IMR-90 (cell line): ENCODE measurements around the gene FOSL2. TPM values are rescaled to one million over a fixed set of nuclear protein-coding genes. Genes with fewer than 3 reads are reported as not detected.

Source experiments
- ATAC-seq: fragments of 200-7000 bp; cut with Tn5 transposase; 2 replicates; pipeline ENCODE4 v1.9.1; 2020; ENCODE audit warnings: low read depth, mild to moderate bottlenecking, moderate library complexity
- BruUV-seq: library from RNA; stranded (reverse); fragments of 400-500 nt; replicated peaks from 2 replicates; lab custom pipeline; 2021; lab: Mats Ljungman, UMichigan
- CTCF ChIA-PET: fragments of 300-600 bp; formaldehyde crosslinking; extraction: SDS; loops from one replicate; lab custom pipeline; 2021; ENCODE audit warnings: antibody characterized with exemption; lab: Yijun Ruan, JAX
- POLR2A ChIA-PET: fragments of 300-600 bp; sonication (Branson Sonifier 250); formaldehyde crosslinking; loops from one replicate; lab custom pipeline; 2022; ENCODE audit warnings: antibody characterized with exemption; ENCODE audit not compliant: unreplicated experiment; lab: Charles Lee
- DNase-seq: peaks from one replicate; pipeline ENCODE4 v3.0.0; 2013
- H2AFZ ChIP-seq: replicated peaks from 2 replicates; pipeline ENCODE3; 2013; ENCODE audit warnings: low read length, mild to moderate bottlenecking; ENCODE audit not compliant: poor library complexity
- H2AK5ac ChIP-seq: 2 replicates; pipeline ENCODE4 v1.6.1; 2013; ENCODE audit warnings: low read depth, low read length, inconsistent platforms
- H2AK9ac ChIP-seq: replicated peaks from 2 replicates; pipeline ENCODE3; 2013; ENCODE audit warnings: mild to moderate bottlenecking, low read depth, low read length, moderate library complexity; ENCODE audit not compliant: poor library complexity
- H2BK120ac ChIP-seq: 2 replicates; pipeline ENCODE4 v1.6.1; 2013; ENCODE audit warnings: low read depth, low read length, inconsistent platforms
- H2BK15ac ChIP-seq: 3 replicates; pipeline ENCODE4 v1.6.1; 2013; ENCODE audit warnings: low read depth, low read length, inconsistent platforms
- H2BK20ac ChIP-seq: 2 replicates; pipeline ENCODE4 v1.6.1; 2013; ENCODE audit warnings: low read depth, mild to moderate bottlenecking, inconsistent platforms, low read length, moderate library complexity
- H2BK5ac ChIP-seq: 2 replicates; pipeline ENCODE4 v1.6.1; 2013; ENCODE audit warnings: mild to moderate bottlenecking, low read depth, low read length, inconsistent platforms; ENCODE audit not compliant: poor library complexity, severe bottlenecking
- H3K14ac ChIP-seq: replicated peaks from 2 replicates; pipeline ENCODE4 v1.6.1; 2013; ENCODE audit warnings: low read depth, low read length, inconsistent platforms
- H3K18ac ChIP-seq: 2 replicates; pipeline ENCODE4 v1.6.1; 2013; ENCODE audit warnings: low read depth, low read length, control low read depth
- H3K23ac ChIP-seq: 2 replicates; pipeline ENCODE4 v1.6.1; 2013; ENCODE audit warnings: low read depth, low read length, inconsistent platforms
- H3K27ac ChIP-seq: 2 replicates; pipeline ENCODE4 v1.5.1; 2013; ENCODE audit warnings: mild to moderate bottlenecking, control low read depth, low read length; ENCODE audit not compliant: insufficient read depth
- H3K27me3 ChIP-seq: 2 replicates; pipeline ENCODE4 v1.6.1; 2013; ENCODE audit warnings: low read length; ENCODE audit not compliant: control insufficient read depth, insufficient read depth
- H3K36me3 ChIP-seq: 2 replicates; pipeline ENCODE4 v1.6.1; 2013; ENCODE audit warnings: low read length, mixed read lengths; ENCODE audit not compliant: control insufficient read depth, insufficient read depth
- H3K4ac ChIP-seq: 2 replicates; pipeline ENCODE4 v1.6.1; 2013; ENCODE audit warnings: low read depth, low read length, inconsistent platforms
- H3K4me1 ChIP-seq: 2 replicates; pipeline ENCODE4 v1.6.1; 2013; ENCODE audit warnings: low read length, mixed read lengths; ENCODE audit not compliant: control insufficient read depth, insufficient read depth
- H3K4me2 ChIP-seq: 2 replicates; pipeline ENCODE4 v1.6.1; 2013; ENCODE audit warnings: low read depth, mild to moderate bottlenecking, control low read depth, low read length, moderate library complexity
- H3K4me3 ChIP-seq: 2 replicates; pipeline ENCODE4 v1.5.1; 2013; ENCODE audit warnings: low read depth, mild to moderate bottlenecking, control low read depth, low read length, moderate library complexity; ENCODE audit not compliant: insufficient read depth
- H3K56ac ChIP-seq: 2 replicates; pipeline ENCODE4 v1.6.1; 2013; ENCODE audit warnings: low read length, inconsistent platforms; ENCODE audit not compliant: insufficient read depth; ENCODE audit errors: extremely low read depth
- H3K79me1 ChIP-seq, 2 experiments: 2 replicates each; pipeline ENCODE4 v1.6.1; 2013; ENCODE audit warnings: low read length in 2 of 2, inconsistent platforms in 1 of 2, low read depth in 1 of 2
- H3K9ac ChIP-seq: 2 replicates; pipeline ENCODE4 v1.6.1; 2013; ENCODE audit warnings: low read depth, low read length, control low read depth
- H3K9me1 ChIP-seq: 2 replicates; pipeline ENCODE4 v1.6.1; 2013; ENCODE audit warnings: low read length, inconsistent platforms; ENCODE audit not compliant: insufficient read depth
- H3K9me3 ChIP-seq: 2 replicates; pipeline ENCODE4 v1.6.1; 2013; ENCODE audit warnings: low read length; ENCODE audit not compliant: control insufficient read depth, insufficient read depth
- H4K20me1 ChIP-seq: 2 replicates; pipeline ENCODE4 v1.6.1; 2013; ENCODE audit warnings: low read length, inconsistent platforms; ENCODE audit not compliant: insufficient read depth
- H4K5ac ChIP-seq: 2 replicates; pipeline ENCODE4 v1.6.1; 2013; ENCODE audit warnings: mild to moderate bottlenecking, low read depth, low read length, control low read depth
- H4K8ac ChIP-seq, 2 experiments: 2 replicates each; pipeline ENCODE4 v1.6.1; 2013; ENCODE audit warnings: low read depth in 2 of 2, low read length in 2 of 2, control low read depth in 1 of 2, inconsistent platforms in 1 of 2
- H4K91ac ChIP-seq: 2 replicates; pipeline ENCODE4 v1.6.1; 2013; ENCODE audit warnings: low read depth, low read length, inconsistent platforms; ENCODE audit not compliant: insufficient read depth
- CEBPB ChIP-seq: IDR thresholded peaks from 2 replicates; pipeline ENCODE4 v1.6.1; 2012; ENCODE audit warnings: low read depth, low read length, improper control_type of control experiment
- CHD1 ChIP-seq: IDR thresholded peaks from 2 replicates; pipeline ENCODE4 v1.6.1; 2012; ENCODE audit warnings: low read depth, low read length, improper control_type of control experiment
- CTCF ChIP-seq: conservative IDR thresholded peaks from 2 replicates; pipeline ENCODE4 v1.5.1; 2012; ENCODE audit warnings: mild to moderate bottlenecking, low read depth, low read length, improper control_type of control experiment
- ELK1 ChIP-seq: fragments of 150-350 bp; IDR thresholded peaks from 2 replicates; pipeline ENCODE4 v1.6.1; 2016; ENCODE audit warnings: low read depth, mild to moderate bottlenecking, low read length, moderate library complexity, borderline replicate concordance
- FOS ChIP-seq: fragments of 150-350 bp; IDR thresholded peaks from 2 replicates; pipeline ENCODE4 v1.6.1; 2016; ENCODE audit warnings: low read depth, low read length
- MAFK ChIP-seq: IDR thresholded peaks from 2 replicates; pipeline ENCODE4 v1.6.1; 2012; ENCODE audit warnings: low read depth, low read length, improper control_type of control experiment
- MAZ ChIP-seq: IDR thresholded peaks from 2 replicates; pipeline ENCODE4 v1.6.1; 2012; ENCODE audit warnings: low read depth, mild to moderate bottlenecking, low read length, improper control_type of control experiment, moderate library complexity, borderline replicate concordance
- MXI1 ChIP-seq: IDR thresholded peaks from 2 replicates; pipeline ENCODE4 v1.6.1; 2012; ENCODE audit warnings: low read depth, mild to moderate bottlenecking, low read length, moderate library complexity, borderline replicate concordance
- NFE2L2 ChIP-seq: fragments of 150-350 bp; IDR thresholded peaks from 2 replicates; pipeline ENCODE4 v1.6.1; 2016; ENCODE audit warnings: low read depth, mild to moderate bottlenecking, low read length
- POLR2A ChIP-seq: IDR thresholded peaks from 2 replicates; pipeline ENCODE4 v1.6.1; 2012; ENCODE audit warnings: mild to moderate bottlenecking, low read depth, low read length
- RCOR1 ChIP-seq: IDR thresholded peaks from 2 replicates; pipeline ENCODE4 v1.6.1; 2012; ENCODE audit warnings: mild to moderate bottlenecking, low read length, improper control_type of control experiment; ENCODE audit not compliant: insufficient replicate concordance
- SMC3 ChIP-seq: fragments of 150-350 bp; IDR thresholded peaks from 2 replicates; pipeline ENCODE4 v1.6.1; 2016; ENCODE audit warnings: low read depth, mild to moderate bottlenecking, antibody characterized with exemption, low read length, moderate library complexity
- USF2 ChIP-seq: fragments of 150-350 bp; IDR thresholded peaks from 2 replicates; pipeline ENCODE4 v1.6.1; 2017; ENCODE audit warnings: mild to moderate bottlenecking, antibody characterized with exemption, low read length, low read depth
- WGBS, 2 experiments: methylation state at CpG; one replicate each; pipeline versions ENCODE4 v1.1.5 to v1.1.7; 2013; ENCODE audit warnings: missing lambda C conversion rate in 2 of 2; ENCODE audit not compliant: insufficient read length in 1 of 2; ENCODE audit errors: extremely low coverage in 2 of 2; 5-methylcytosine and 5-hydroxymethylcytosine counted together
- dilution Hi-C: fragments of 300-500 bp; cut with HindIII; formaldehyde crosslinking; loops from one replicate; pipeline ENCODE4 v1.14.3; 2018; ENCODE audit warnings: low sequenced_read_pairs; ENCODE audit not compliant: unreplicated experiment
- in situ Hi-C: fragments of 300-500 bp; cut with MboI; formaldehyde crosslinking; loops from 3 replicates; pipeline ENCODE4 v1.14.3; 2019; ENCODE audit warnings: low sequenced_read_pairs, inconsistent platforms, mixed read lengths
- intact Hi-C: fragments of 100-400 bp; cut with micrococcal nuclease; formaldehyde crosslinking; loops from 2 replicates; pipeline ENCODE4 v1.10.0; 2022
- polyA plus RNA-seq, 3 experiments: library from polyadenylated mRNA; depleted of rRNA; stranded (reverse); fragments of >200 nt; gene quantifications; 2 replicates each; pipeline ENCODE4 v1.2.3, GENCODE V29; 2012; ENCODE audit warnings: low replicate concordance in 1 of 3
- total RNA-seq: library from RNA; depleted of rRNA; stranded (reverse); fragments of >200 nt; gene quantifications from 2 replicates; pipeline ENCODE4 v1.2.3, GENCODE V29; 2012

The FOSL2 gene
- total and polyA plus RNA-seq, 2 of the 4 experiments (the other 2 are of a cell fraction), result 31.4 to 46.3 TPM

DNA sequence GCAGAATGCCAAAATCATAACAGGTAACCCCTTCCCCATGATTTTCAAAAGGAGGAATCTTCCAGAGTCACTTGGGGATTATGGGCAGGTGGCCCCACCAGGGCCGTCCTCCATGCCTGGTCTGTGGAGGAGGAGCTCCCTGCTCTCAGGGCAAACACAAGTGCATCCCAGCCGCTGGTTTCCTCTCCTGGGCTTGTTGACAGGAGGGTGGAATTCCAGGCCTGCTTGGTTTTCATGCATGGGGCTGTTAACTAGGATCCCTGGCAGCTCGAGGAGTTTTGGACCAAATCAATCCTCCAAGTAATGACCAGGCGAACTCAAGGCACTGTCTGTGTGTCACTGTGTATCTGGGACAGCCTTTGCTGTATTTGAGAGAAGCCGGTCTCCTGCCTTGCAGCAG is 45.3 kb downstream of the FOSL2 start:
- H2AK9ac ChIP-seq, result no peak overlapping the region
- CTCF ChIA-PET, result no interaction called here
- peaks cover 4% of the 10 kb centered on the region for H3K9me3 ChIP-seq
- no peak overlapping the region for H3K23ac ChIP-seq
- no peak overlapping the region for H2AK5ac ChIP-seq
- H3K14ac ChIP-seq, result no peak overlapping the region; the same call in 1 of the 2 replicates
- H3K9me1 ChIP-seq, result 0 out of 2 replicates have a peak, but pooled peaks cover 5% of the 10 kb centered on the region
- intact Hi-C loops, result no loop called here
- H3K79me1 ChIP-seq, result no peaks in the 10 kb centered on the region
- no peak overlapping the region for H3K4me3 ChIP-seq
- H4K8ac ChIP-seq, result no peak overlapping the region
- H3K4ac ChIP-seq, result no peak overlapping the region
- peak overlapping the region; percentile 31; the same call in 1 of the 2 replicates for H4K91ac ChIP-seq
- H4K20me1 ChIP-seq, result no peaks in the 10 kb centered on the region
- H3K56ac ChIP-seq, result no peak overlapping the region
- BruUV-seq, result no TSS peak
- no peak for ATAC-seq
- no peaks in the 10 kb centered on the region for H3K36me3 ChIP-seq
- no peaks in the 10 kb centered on the region for H3K27me3 ChIP-seq
- in situ Hi-C loops, result no loop called here
- no peak overlapping the region for H2BK120ac ChIP-seq
- H3K4me2 ChIP-seq, result no peak overlapping the region
- no CpG with 5 or more reads among the region's 5 CpGs for WGBS, 2 experiments
- POLR2A ChIA-PET, result no interaction called here
- no peak overlapping the region for H3K9ac ChIP-seq
- H2BK5ac ChIP-seq, result no peak overlapping the region
- no peak overlapping the region for H3K27ac ChIP-seq
- no peak overlapping the region for H4K5ac ChIP-seq
- TF ChIP-seq ELK1 (no peak), CTCF (no peak), POLR2A (no peak), MAFK (no peak), SMC3 (no peak), RCOR1 (no peak), MAZ (no peak), MXI1 (no peak), NFE2L2 (no peak), FOS (no peak), CHD1 (no peak), CEBPB (no peak), USF2 (no peak)
- H2BK15ac ChIP-seq, result no peak overlapping the region
- no peak for DNase-seq
- dilution Hi-C loops, result no loop called here
- no peak overlapping the region for H2BK20ac ChIP-seq
- no peak overlapping the region for H2AFZ ChIP-seq
- no peak overlapping the region for H3K18ac ChIP-seq
- H3K4me1 ChIP-seq, result no peaks in the 10 kb centered on the region
